ES-I3 (cell line): ENCODE results near the gene KIF11.

Experiments used
- H3K36me3 ChIP-seq: 2 replicates; pipeline ENCODE4 v1.6.1; 2013; ENCODE audit warnings: mild to moderate bottlenecking, low read length, control low read depth, moderate library complexity; ENCODE audit not compliant: insufficient read depth
- H3K4me1 ChIP-seq: 2 replicates; pipeline ENCODE4 v1.6.1; 2013; ENCODE audit warnings: mild to moderate bottlenecking, control low read depth, low read length; ENCODE audit not compliant: insufficient read depth
- H3K9ac ChIP-seq: 2 replicates; pipeline ENCODE4 v1.6.1; 2013; ENCODE audit warnings: low read depth, mild to moderate bottlenecking, low read length, moderate library complexity
- H3K9me3 ChIP-seq: 2 replicates; pipeline ENCODE4 v1.6.1; 2013; ENCODE audit warnings: mild to moderate bottlenecking, low read length, moderate library complexity; ENCODE audit not compliant: control insufficient read depth, insufficient read depth

Gene KIF11

GRCh38 chr10:92681306-92681834 lies 88.4 kb downstream of the KIF11 start:
- no peaks in the 10 kb centered on the region for H3K36me3 ChIP-seq
- 0 out of 2 replicates have a peak, but pooled peaks cover 4% of the 10 kb centered on the region for H3K9me3 ChIP-seq
- no peak overlapping the region for H3K9ac ChIP-seq
- no peaks in the 10 kb centered on the region for H3K4me1 ChIP-seq

GRCh38 chr10:92688573-92688926 lies 95.6 kb downstream of the KIF11 start:
- Histone ChIP-seq H3K9ac (peak overlapping the region; percentile 74; the same call in 1 of the 2 replicates), H3K36me3 (no peaks in the 10 kb centered on the region), H3K9me3 (0 out of 2 replicates have a peak, but pooled peaks cover 4% of the 10 kb centered on the region), H3K4me1 (no peaks in the 10 kb centered on the region)

DNA sequence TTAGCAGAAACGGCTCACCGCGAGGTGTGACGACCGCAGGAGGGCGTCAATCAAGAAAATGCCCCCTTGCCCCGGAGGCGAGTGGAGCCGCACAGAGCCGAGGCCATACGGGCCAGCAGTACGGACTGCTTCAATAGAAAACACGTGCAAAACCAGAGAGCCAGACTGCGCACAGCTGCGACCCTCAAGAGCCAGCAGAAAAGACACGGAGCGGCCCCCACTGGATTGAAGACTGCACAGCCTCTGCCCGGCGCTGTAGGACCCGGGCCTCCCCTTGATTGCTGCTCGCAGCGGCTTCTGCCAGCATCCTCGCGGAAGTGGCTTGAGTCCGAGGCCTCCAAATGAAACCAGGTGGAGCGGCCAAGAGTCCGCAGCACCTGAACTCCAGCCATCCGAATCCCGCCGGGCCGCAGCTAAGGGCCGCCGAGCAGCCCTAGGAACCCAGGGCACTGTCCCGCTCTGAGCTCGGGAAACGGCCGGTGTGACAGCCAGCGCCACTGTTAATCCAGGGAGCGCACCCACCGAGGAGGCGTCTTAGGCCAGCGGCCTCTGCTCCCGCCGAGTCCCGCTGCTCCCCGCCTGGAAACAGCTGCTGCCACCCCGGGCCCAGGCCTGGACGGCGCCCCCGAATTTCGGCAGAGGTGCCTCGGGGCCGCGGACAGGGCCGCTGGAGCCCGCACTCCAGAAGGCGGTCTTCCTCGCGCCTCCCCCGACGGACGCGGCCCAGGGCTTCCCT lies 96.2 kb downstream of the KIF11 start:
- peak overlapping the region; percentile 74 for H3K9ac ChIP-seq
- H3K36me3 ChIP-seq: no peaks in the 10 kb centered on the region
- H3K4me1 ChIP-seq: no peaks in the 10 kb centered on the region
- H3K9me3 ChIP-seq: 0 out of 2 replicates have a peak, but pooled peaks cover 4% of the 10 kb centered on the region

GRCh38 chr10:92689663-92690210 lies 96.8 kb downstream of the KIF11 start, which contains the start of gene HHEX:
Gene HHEX (plus strand): TSS chr10:92689955. CDS start chr10:92689987, 32 bp downstream.
- H3K9ac ChIP-seq: peak within 1 kb of the TSS; percentile 74
- 0 out of 2 replicates have a peak, but pooled peaks cover 4% of the 10 kb centered on the region for H3K9me3 ChIP-seq
- no peaks in the 10 kb centered on the region for H3K4me1 ChIP-seq
- no peaks in the 10 kb centered on the region for H3K36me3 ChIP-seq

DNA sequence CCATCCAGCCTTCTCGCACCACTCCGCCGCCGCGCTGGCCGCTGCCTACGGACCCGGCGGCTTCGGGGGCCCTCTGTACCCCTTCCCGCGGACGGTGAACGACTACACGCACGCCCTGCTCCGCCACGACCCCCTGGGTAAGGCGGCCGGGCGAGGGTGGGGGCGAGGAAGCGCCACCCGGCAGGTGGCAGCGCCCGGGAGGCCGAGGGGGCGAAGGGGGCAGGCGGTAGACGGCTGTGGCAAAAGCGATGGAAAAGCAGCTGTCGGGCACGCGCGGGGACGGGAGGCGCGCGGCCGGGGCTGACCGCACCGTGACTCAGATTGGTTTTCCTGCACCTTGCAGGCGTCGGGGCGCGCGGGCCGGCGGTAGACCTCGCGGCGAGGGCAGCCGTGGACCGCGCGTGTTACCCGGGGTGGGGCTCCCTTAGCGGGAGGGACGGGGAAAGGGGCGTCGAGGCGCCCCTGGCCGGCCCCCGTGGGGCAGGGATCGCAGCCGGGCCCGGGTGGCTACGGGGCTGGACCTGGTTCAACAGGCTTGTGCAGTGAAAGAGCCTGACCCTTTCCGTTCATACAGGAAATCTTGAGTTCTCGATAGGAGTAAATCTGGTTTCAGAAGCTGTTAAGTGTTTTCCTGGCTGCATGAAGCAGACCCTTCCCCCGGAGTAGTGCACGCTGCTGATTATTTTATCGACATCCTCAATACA lies 97.4 kb downstream of the KIF11 start:
- peak overlapping the region; percentile 49 for H3K9ac ChIP-seq
- 0 out of 2 replicates have a peak, but pooled peaks cover 2% of the 10 kb centered on the region for H3K9me3 ChIP-seq
- no peaks in the 10 kb centered on the region for H3K36me3 ChIP-seq

GRCh38 chr10:92690915-92691590 lies 98.1 kb downstream of the KIF11 start:
- Histone ChIP-seq H3K4me1 (no peaks in the 10 kb centered on the region), H3K9me3 (no peaks in the 10 kb centered on the region), H3K9ac (peak overlapping the region; percentile 49), H3K36me3 (no peaks in the 10 kb centered on the region)

More for the DNA sequence above, 97.4 kb downstream of the KIF11 start:
- no peaks in the 10 kb centered on the region for H3K4me1 ChIP-seq

DNA sequence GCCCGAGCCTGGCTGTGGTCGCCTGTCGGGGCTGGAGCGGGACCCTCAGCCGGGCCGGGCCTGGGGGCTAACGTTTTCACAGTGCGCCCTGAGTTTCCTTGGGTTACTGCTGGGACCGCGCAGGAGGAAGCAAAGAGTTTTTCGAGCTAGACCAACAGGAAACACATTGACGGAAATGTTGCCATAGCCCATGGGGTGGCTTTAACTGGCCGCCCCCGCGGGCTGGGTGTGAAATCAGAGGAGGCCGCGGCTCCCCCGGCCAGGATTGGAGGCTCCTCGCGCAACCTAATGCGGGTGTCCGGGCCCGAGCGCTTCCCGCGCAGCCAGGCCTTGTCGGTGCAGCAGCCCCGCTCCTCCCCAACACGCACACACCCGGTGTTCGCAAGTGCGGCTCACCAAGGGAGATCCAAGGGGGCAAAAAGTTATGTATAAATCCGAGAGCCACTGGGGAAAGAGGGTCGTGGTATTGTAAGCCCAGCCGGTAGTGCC lies 98.7 kb downstream of the KIF11 start:
- Histone ChIP-seq H3K4me1 (no peaks in the 10 kb centered on the region; the same call in 1 of the 2 replicates), H3K9me3 (no peaks in the 10 kb centered on the region), H3K36me3 (no peaks in the 10 kb centered on the region), H3K9ac (peak overlapping the region; percentile 49; the same call in 1 of the 2 replicates)

- Histone ChIP-seq H3K9ac (peak overlapping the region; percentile 49; the same call in 1 of the 2 replicates), H3K4me1 (no peaks in the 10 kb centered on the region; the same call in 1 of the 2 replicates), H3K36me3 (no peaks in the 10 kb centered on the region), H3K9me3 (no peaks in the 10 kb centered on the region)
Measured at GRCh38 chr10:92692080-92692671, 99.2 kb downstream of the KIF11 start.

DNA sequence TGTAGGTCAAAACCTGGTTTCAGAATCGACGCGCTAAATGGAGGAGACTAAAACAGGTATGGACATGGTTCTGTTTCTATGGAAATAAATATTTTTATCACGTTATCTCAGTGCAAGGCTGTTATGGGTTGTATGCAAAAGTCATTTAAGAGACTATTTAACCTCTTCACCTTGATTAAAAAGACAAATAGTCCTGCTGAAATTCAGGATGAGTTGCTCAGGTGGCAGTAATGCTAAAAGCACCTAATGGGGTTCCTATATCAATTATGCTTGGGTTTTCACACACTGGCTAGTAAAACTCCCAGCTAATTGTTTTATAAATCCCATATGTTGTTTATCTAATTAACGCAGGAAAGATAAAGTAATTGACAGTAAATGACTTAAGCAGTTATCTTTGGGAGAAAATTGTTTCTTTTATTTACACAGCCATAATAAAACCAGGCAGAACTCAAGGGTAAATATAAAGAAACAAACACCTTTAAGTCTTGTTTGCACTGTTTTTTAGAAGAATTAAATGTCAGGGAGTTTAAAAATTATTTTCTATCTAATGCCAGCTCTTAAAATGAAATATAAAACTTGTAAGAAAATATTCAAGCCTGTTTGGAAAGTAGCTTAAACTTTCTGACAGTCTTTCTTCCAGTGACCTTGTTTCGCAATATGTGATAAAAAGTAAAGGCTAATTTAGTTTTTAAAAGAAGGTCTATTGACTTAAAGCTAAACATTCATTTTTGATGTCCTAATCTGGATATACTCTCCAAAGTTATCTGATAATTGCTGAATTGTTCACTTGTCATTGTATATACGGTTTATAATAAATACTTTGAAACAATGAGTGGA lies 100.0 kb downstream of the KIF11 start:
- no peaks in the 10 kb centered on the region for H3K36me3 ChIP-seq
- no peaks in the 10 kb centered on the region for H3K9me3 ChIP-seq
- peak overlapping the region; percentile 19; the same call in 1 of the 2 replicates for H3K9ac ChIP-seq
- no peaks in the 10 kb centered on the region; the same call in 1 of the 2 replicates for H3K4me1 ChIP-seq

DNA sequence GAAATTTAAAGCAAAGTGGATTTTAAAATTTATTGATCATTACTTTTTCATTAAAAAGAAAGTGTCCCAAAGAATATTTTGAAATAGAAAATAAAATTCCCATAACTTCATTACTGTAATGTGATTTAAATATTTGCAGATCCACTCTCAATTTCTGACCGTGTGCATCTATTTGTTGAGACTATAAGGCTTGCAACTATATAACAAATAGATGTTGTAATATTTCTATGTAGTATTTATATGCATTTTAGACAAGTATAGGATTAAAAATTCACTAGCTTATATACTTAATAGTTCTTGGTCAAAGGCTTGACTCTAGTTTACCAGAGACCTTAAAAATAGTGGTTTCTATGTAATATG lies 100.6 kb downstream of the KIF11 start:
- H3K4me1 ChIP-seq: no peaks in the 10 kb centered on the region; the same call in 1 of the 2 replicates
- no peak overlapping the region for H3K9ac ChIP-seq
- H3K9me3 ChIP-seq: no peaks in the 10 kb centered on the region
- H3K36me3 ChIP-seq: no peaks in the 10 kb centered on the region

DNA sequence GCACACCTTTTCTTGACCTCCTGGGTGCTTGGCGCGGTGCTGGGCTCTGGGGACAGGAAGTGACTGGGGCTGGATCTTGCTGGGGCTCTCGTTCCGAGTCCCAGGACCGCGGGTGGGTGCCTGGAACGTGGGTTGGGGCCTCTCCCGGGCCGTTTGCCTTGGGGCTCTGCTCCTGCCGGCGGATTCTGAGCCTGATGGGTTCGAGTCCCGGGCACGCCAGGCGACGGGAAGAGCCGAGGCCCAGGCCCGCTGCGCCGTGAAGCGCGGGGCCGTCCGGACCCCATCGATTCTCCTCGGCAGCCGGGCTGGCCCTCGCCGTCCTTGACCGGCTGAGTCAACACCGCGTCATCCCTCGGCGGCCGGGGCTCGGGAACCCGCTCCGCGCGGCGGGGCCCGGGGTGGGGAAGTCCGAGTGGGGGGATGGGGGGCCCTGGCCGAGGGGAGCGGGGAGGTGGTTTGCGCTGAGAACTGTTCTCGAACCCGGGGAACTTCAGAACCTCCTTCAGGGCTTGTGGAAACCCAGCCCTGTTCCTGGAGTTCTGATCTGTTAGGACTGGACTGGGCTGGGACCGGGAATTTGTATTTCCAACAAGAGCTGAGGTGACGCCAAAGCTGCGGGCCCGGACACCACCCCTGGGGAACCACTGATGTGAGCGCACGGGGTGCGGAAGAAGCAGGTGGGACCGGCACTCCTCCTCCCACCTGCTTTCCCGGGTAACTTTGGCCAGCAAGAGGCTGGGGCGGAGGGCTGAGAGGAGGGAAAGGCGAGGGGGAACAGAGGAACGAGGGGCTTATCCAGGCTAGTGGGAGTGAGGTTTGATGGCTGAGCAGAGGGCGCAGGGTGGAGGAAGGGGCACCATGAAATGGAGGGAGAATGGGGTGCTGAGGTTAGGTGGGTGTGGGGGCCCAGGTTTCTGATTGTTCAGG lies 103.0 kb downstream of the KIF11 start:
- Histone ChIP-seq H3K9ac (peak overlapping the region; percentile 58; the same call in 1 of the 2 replicates), H3K36me3 (no peaks in the 10 kb centered on the region), H3K9me3 (no peaks in the 10 kb centered on the region), H3K4me1 (no peaks in the 10 kb centered on the region; the same call in 1 of the 2 replicates)
